A549 (cell line): Measurements from ENCODE around the gene CFAP161. TPM values are rescaled to one million over a fixed set of nuclear protein-coding genes. Genes with fewer than 3 reads are reported as not detected.

Source experiments
- ATAC-seq, 2 experiments: fragments of 200-7000 bp in 1 of 2; fragments of >200 bp in 1 of 2; cut with Nextera tagmentation in 1 of 2; cut with Tn5 transposase in 1 of 2; 3 replicates each; pipeline versions ENCODE4 v1.8.0 to v1.9.1; 2018 to 2020; ENCODE audit warnings: mild to moderate bottlenecking in 1 of 2, moderate library complexity in 1 of 2
- CTCF ChIA-PET: fragments of 300-600 bp; sonication (Branson Sonifier 250); formaldehyde crosslinking; extraction: SDS; loops from one replicate; lab custom pipeline; 2021; ENCODE audit warnings: antibody characterized with exemption, inconsistent platforms; lab: Yijun Ruan, JAX
- POLR2A ChIA-PET: fragments of 350-600 bp; formaldehyde crosslinking; extraction: SDS; loops from one replicate; lab custom pipeline; 2021; ENCODE audit warnings: antibody characterized with exemption, inconsistent platforms; lab: Yijun Ruan, JAX
- DNase-seq, 2 experiments: peaks; one replicate each; pipeline versions ENCODE4 v3.0.0 to v3.0.0-alpha.2; 2011 to 2016; ENCODE audit warnings: low read depth in 1 of 2, low spot score in 1 of 2
- FAIRE-seq: peaks from 2 replicates; lab custom pipeline; 2011; peaks lifted over from hg19 to GRCh38; lab: Jason Lieb, UNC
- H3K27ac ChIP-seq, 2 experiments: fragments of >200 bp; sonication (Bioruptor Twin); formaldehyde crosslinking; 3 replicates each; pipeline ENCODE4 v1.5.1; 2016 to 2017
- H3K4me1 ChIP-seq: fragments of >200 bp; sonication (Bioruptor Twin); formaldehyde crosslinking; 3 replicates; pipeline ENCODE4 v1.6.1; 2016
- H3K4me2 ChIP-seq: fragments of >200 bp; sonication (Bioruptor Twin); formaldehyde crosslinking; 3 replicates; pipeline ENCODE4 v1.6.1; 2016
- H3K4me3 ChIP-seq: fragments of >200 bp; sonication (Bioruptor Twin); formaldehyde crosslinking; 3 replicates; pipeline ENCODE4 v1.5.1; 2016
- H3K9me3 ChIP-seq: fragments of >200 bp; sonication (Bioruptor Twin); formaldehyde crosslinking; 3 replicates; pipeline ENCODE4 v1.6.1; 2016
- ATOH8 ChIP-seq: fragments of 250-450 bp; sonication (Bioruptor Pico); IDR thresholded peaks from 2 replicates; pipeline ENCODE4 v1.5.0; 2020; ENCODE audit warnings: low read depth, mild to moderate bottlenecking, moderate library complexity
- BCL3 ChIP-seq: fragments of >200 bp; sonication (Bioruptor Twin); formaldehyde crosslinking; IDR thresholded peaks from 3 replicates; pipeline ENCODE4 v1.6.1; 2016
- CEBPB ChIP-seq, 2 experiments: fragments of >200 bp in 1 of 2; sonication (Bioruptor Twin) in 1 of 2; formaldehyde crosslinking in 1 of 2; IDR thresholded peaks; 2 replicates each; pipeline ENCODE4 v1.6.1; 2012 to 2016
- CHD4 ChIP-seq: fragments of 200-600 bp; sonication (generic); IDR thresholded peaks from 2 replicates; pipeline ENCODE4 v1.6.1; 2016; ENCODE audit warnings: antibody characterized with exemption, mild to moderate bottlenecking, borderline replicate concordance
- E2F6 ChIP-seq: IDR thresholded peaks from 2 replicates; pipeline ENCODE4 v1.6.1; 2012; ENCODE audit warnings: low read depth, borderline replicate concordance
- EHF ChIP-seq: fragments of 250-450 bp; sonication (Bioruptor Pico); IDR thresholded peaks from 2 replicates; pipeline ENCODE4 v1.5.0; 2020; ENCODE audit warnings: mild to moderate bottlenecking
- EHMT2 ChIP-seq: fragments of 200-600 bp; sonication (generic); IDR thresholded peaks from 2 replicates; pipeline ENCODE4 v1.6.1; 2016; ENCODE audit warnings: antibody characterized with exemption, low read depth, mild to moderate bottlenecking, moderate library complexity
- ELK1 ChIP-seq: fragments of 150-350 bp; IDR thresholded peaks from 2 replicates; pipeline ENCODE4 v1.6.1; 2014; ENCODE audit warnings: low read depth, mild to moderate bottlenecking, low read length
- EP300 ChIP-seq, 2 experiments: fragments of >200 bp; sonication (Bioruptor Twin); formaldehyde crosslinking; IDR thresholded peaks; 2 replicates in 1 of 2; 3 replicates in 1 of 2; pipeline ENCODE4 v1.6.1; 2016 to 2017
- FOSL2 ChIP-seq, 2 experiments: fragments of 450-650 bp in 1 of 2; fragments of >200 bp in 1 of 2; sonication (Bioruptor Twin) in 1 of 2; formaldehyde crosslinking; IDR thresholded peaks; 2 replicates each; pipeline versions ENCODE4 v1.5.0 to v1.6.1; 2016 to 2020; ENCODE audit warnings: mild to moderate bottlenecking in 1 of 2, moderate library complexity in 1 of 2
- HOXA7 ChIP-seq: fragments of 250-450 bp; sonication (Bioruptor Pico); IDR thresholded peaks from 2 replicates; pipeline ENCODE4 v1.5.0; 2020; ENCODE audit warnings: mild to moderate bottlenecking, moderate library complexity
- JUN ChIP-seq, 2 experiments: fragments of >200 bp; sonication (Bioruptor Twin); formaldehyde crosslinking; IDR thresholded peaks; 2 replicates in 1 of 2; 3 replicates in 1 of 2; pipeline ENCODE4 v1.6.1; 2016 to 2017
- KDM1A ChIP-seq: fragments of 200-600 bp; sonication (generic); IDR thresholded peaks from 2 replicates; pipeline ENCODE4 v1.6.1; 2016; ENCODE audit warnings: low read depth, mild to moderate bottlenecking
- KDM5A ChIP-seq: fragments of 200-600 bp; sonication (generic); IDR thresholded peaks from 2 replicates; pipeline ENCODE4 v1.6.1; 2016; ENCODE audit warnings: antibody characterized with exemption, mild to moderate bottlenecking
- MAZ ChIP-seq: fragments of 150-350 bp; IDR thresholded peaks from 2 replicates; pipeline ENCODE4 v1.6.1; 2014; ENCODE audit warnings: antibody characterized with exemption, low read depth, low read length, borderline replicate concordance
- NFE2L2 ChIP-seq: fragments of 150-350 bp; conservative IDR thresholded peaks from 2 replicates; pipeline ENCODE4 v1.6.1; 2014; ENCODE audit warnings: low read length
- NR3C1 ChIP-seq: fragments of >200 bp; sonication (Bioruptor Twin); formaldehyde crosslinking; IDR thresholded peaks from 3 replicates; pipeline ENCODE4 v1.6.1; 2017
- RCOR1 ChIP-seq: fragments of 150-350 bp; IDR thresholded peaks from 2 replicates; pipeline ENCODE4 v1.6.1; 2014; ENCODE audit warnings: antibody characterized with exemption, low read length, low read depth
- SREBF2 ChIP-seq: fragments of 450-650 bp; IDR thresholded peaks from 2 replicates; pipeline ENCODE4 v1.6.1; 2014; ENCODE audit warnings: mild to moderate bottlenecking, moderate library complexity
- ZSCAN20 ChIP-seq: fragments of 250-450 bp; sonication (Bioruptor Pico); IDR thresholded peaks from 2 replicates; pipeline ENCODE4 v1.8.0; 2022; ENCODE audit warnings: mild to moderate bottlenecking, moderate library complexity
- WGBS: methylation state at CpG from one replicate; pipeline ENCODE4 v1.1.6; 2017; ENCODE audit errors: missing lambda C conversion rate; 5-methylcytosine and 5-hydroxymethylcytosine counted together
- polyA plus RNA-seq, 4 experiments: library from polyadenylated mRNA; depleted of rRNA in 3 of 4; stranded (reverse); fragments of >200 nt; fragmentation: RNase III in 1 of 4; extraction: RNeasy Plus Mini Kit Qiagen cat#74134 plus additional on column Dnase treatment in 1 of 4; gene quantifications; 2 replicates in 3 of 4; 3 replicates in 1 of 4; pipeline ENCODE4 v1.2.3, GENCODE V29; 2011 to 2017

Gene CFAP161
- polyA plus RNA-seq, 2 of the 4 experiments (the other 2 are of a cell fraction) = not detected

GRCh38 chr15:81161160-81161673 lies 27.1 kb downstream of the CFAP161 start:
- no peaks in the 10 kb centered on the region for H3K4me1 ChIP-seq
- no peak for ATAC-seq
- no peaks in the 10 kb centered on the region for H3K9me3 ChIP-seq
- CTCF ChIA-PET = interaction anchor here (1.2 to 4.7 kb wide), 2 partner anchors 15 to 105 kb away, joined by 4 to 42 read pairs; no protein-coding TSS in a partner anchor
- no peak overlapping the region for H3K27ac ChIP-seq
- TF ChIP-seq MAZ = no peak
- TF ChIP-seq BCL3 = no peak
- TF ChIP-seq ZSCAN20 (CRISPR knock-in tag) = no peak
- TF ChIP-seq EHF = no peak
- no peak for TF ChIP-seq ATOH8 (CRISPR knock-in tag)
- TF ChIP-seq HOXA7 = no peak
- TF ChIP-seq CHD4 = no peak
- no peak for TF ChIP-seq EHMT2
- no peak for TF ChIP-seq JUN (IDR thresholded peaks at IDR 0.05)
- no peak for TF ChIP-seq E2F6
- TF ChIP-seq SREBF2 = no peak
- TF ChIP-seq EP300 (IDR thresholded peaks at IDR 0.05) = no peak
- TF ChIP-seq, all 56 proteins: peak for 0
- 0% methylated on average over 4 of the region's 4 CpGs for WGBS
- H3K4me2 ChIP-seq = no peak overlapping the region
- DNase-seq (no peak), FAIRE-seq (no peak)
- H3K4me3 ChIP-seq = no peak overlapping the region
- POLR2A ChIA-PET = interaction anchor here (0.6 kb wide), 1 partner anchor 105 kb away, joined by 3 read pairs; no protein-coding TSS in a partner anchor

GRCh38 chr15:81161851-81162250 lies 27.8 kb downstream of the CFAP161 start:
- ChIA-PET CTCF (interaction anchor here (4.7 kb wide), 1 partner anchor 105 kb away, joined by 42 read pairs; no protein-coding TSS in a partner anchor), POLR2A (no interaction called here)
- no peaks in the 10 kb centered on the region for H3K4me1 ChIP-seq
- ATAC-seq (no peak), DNase-seq (no peak), FAIRE-seq (no peak)
- no peak overlapping the region for H3K4me3 ChIP-seq
- no peak overlapping the region for H3K27ac ChIP-seq
- H3K9me3 ChIP-seq = no peaks in the 10 kb centered on the region
- no peak overlapping the region for H3K4me2 ChIP-seq
- 17% methylated on average over 7 of the region's 7 CpGs for WGBS
- TF ChIP-seq CEBPB (IDR thresholded peaks at IDR 0.05) (no peak), FOSL2 (IDR thresholded peaks at IDR 0.05) (no peak), FOSL2 (CRISPR knock-in tag; IDR thresholded peaks at IDR 0.05) (no peak), NFE2L2 (no peak), NR3C1 (no peak), CHD4 (no peak), KDM1A (no peak), BCL3 (no peak), ELK1 (no peak), RCOR1 (no peak), KDM5A (no peak)
- TF ChIP-seq, all 56 proteins: peak for 0
